ENCODE results near the gene C16orf54. TPM values are rescaled to one million over a fixed set of nuclear protein-coding genes. Genes with fewer than 3 reads are reported as not detected.

C16orf54 gene
- total and polyA plus RNA-seq, 2 experiments from 2014 or later, result 3.2 TPM; not detected in 1

- DNase-seq (ENCODE audit: low spot score), result no peak
- H3K4me2 ChIP-seq, result no peak overlapping the region
- peaks cover 35% of the 10 kb centered on the region for H3K36me3 ChIP-seq (ENCODE audit: insufficient read depth)
- H3K9me2 ChIP-seq (ENCODE audit: insufficient read depth), result no peaks in the 10 kb centered on the region
- peaks cover 59% of the 10 kb centered on the region for H3K4me1 ChIP-seq (ENCODE audit: insufficient read depth)
- Mint-ChIP-seq H3K9me3 (peaks cover 3% of the 10 kb centered on the region; the same call in 1 of the 3 replicates), H3K27ac (peak overlapping the region; percentile 29; the same call in 1 of the 2 replicates), H3K4me1 (peaks cover 49% of the 10 kb centered on the region), H3K27me3 (ENCODE audit: insufficient read depth, low read depth, poor library complexity) (peaks cover 23% of the 10 kb centered on the region), H3K36me3 (ENCODE audit: low read depth) (peaks cover 88% of the 10 kb centered on the region), H3K4me3 (no peak overlapping the region; the same call in 2 of the 3 replicates)
- H3K27me3 ChIP-seq (ENCODE audit: insufficient read depth), result no peaks in the 10 kb centered on the region
- peaks cover 93% of the 10 kb centered on the region for H3K79me2 ChIP-seq (replicated peaks; ENCODE audit: insufficient read depth)
- peaks cover 29% of the 10 kb centered on the region; the same call in 1 of the 2 replicates for H3F3A ChIP-seq (replicated peaks; ENCODE audit: low read depth)
- peaks cover 32% of the 10 kb centered on the region for H4K20me1 ChIP-seq (replicated peaks; ENCODE audit: insufficient read depth)
- TF ChIP-seq ZNF331 (CRISPR knock-in tag; IDR thresholded peaks at IDR 0.05; ENCODE audit: low read depth), result no peak
- no peak for TF ChIP-seq STAT1 (IDR thresholded peaks at IDR 0.05; ENCODE audit: unreplicated experiment)
- no peak for TF ChIP-seq CTCF (conservative IDR thresholded peaks at IDR 0.05; ENCODE audit: low read depth in 2 of 2)
- TF ChIP-seq ZNF114 (CRISPR knock-in tag; IDR thresholded peaks at IDR 0.05), result no peak
- no peak for TF ChIP-seq CREB1 (CRISPR knock-in tag; IDR thresholded peaks at IDR 0.05; ENCODE audit: low read depth)
- no peak for TF ChIP-seq POLR2AphosphoS5 (IDR thresholded peaks at IDR 0.05; ENCODE audit: low read depth)
- TF ChIP-seq ETS1 (IDR thresholded peaks at IDR 0.05), result no peak
- no peak for TF ChIP-seq ZNF462 (CRISPR knock-in tag; IDR thresholded peaks at IDR 0.05)
- H2AFZ ChIP-seq, result no peak overlapping the region
- 0 out of 2 replicates have a peak overlapping the region, but pooled peaks have one; percentile 3 for H3K4me3 ChIP-seq
- no peak for ATAC-seq
- H3K27ac ChIP-seq (ENCODE audit: low read depth), result peak overlapping the region; percentile 51
Measured at GRCh38 chr16:29714972-29715371, 30.8 kb downstream of the C16orf54 start.

Measured in GM23338 (cell line).